ENCODE measurements around the gene AATK. TPM values are rescaled to one million over a fixed set of nuclear protein-coding genes. Genes with fewer than 3 reads are reported as not detected.

The AATK gene
- total and polyA plus RNA-seq, 2 donors (not counting 3 experiments of a cell fraction or from before 2014, with no cell fraction given), result 0.69 to 1.00 TPM

DNA sequence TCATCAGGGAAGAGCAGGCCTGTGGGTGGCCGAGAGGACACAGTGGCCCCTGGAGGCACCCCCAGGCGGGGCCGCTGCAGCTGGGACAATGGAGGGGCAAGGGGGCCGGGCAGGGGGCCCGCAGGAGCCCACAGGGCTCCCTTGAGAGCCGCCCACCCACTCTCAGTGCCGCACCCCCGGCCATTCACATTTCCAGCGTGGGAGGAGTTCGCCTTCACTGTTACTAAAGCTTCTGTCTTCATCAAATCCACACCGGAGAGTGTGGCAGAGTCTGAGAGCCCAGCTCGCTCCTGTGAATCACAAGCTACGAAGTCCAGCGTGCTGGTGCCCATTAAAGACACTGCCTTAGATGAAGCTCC is 21.6 kb downstream of the AATK start:
- no peaks in the 10 kb centered on the region for H3K4me1 ChIP-seq (ENCODE audit: control insufficient read depth, extremely low read depth, insufficient read depth, low read length)
- H3K4me3 ChIP-seq (replicated peaks in 1 of 3; ENCODE audit: insufficient read depth in 1 of 3, low read depth in 1 of 3, low read length in 3 of 3), result no peak overlapping the region
- H3K27ac ChIP-seq (ENCODE audit: insufficient read depth, low read depth, low read length), result no peak overlapping the region
- H3K9me3 ChIP-seq (replicated peaks; ENCODE audit: control insufficient read depth, insufficient read depth, low read length), result no peaks in the 10 kb centered on the region
- DNase-seq (ENCODE audit: low read depth, low spot score) (no peak), FAIRE-seq (no peak)
- intact Hi-C loops (cut with micrococcal nuclease) (no loop called here), dilution Hi-C loops (cut with MboI; ENCODE audit: extremely low pct_ligation_motif_present, low sequenced_read_pairs) (no loop called here)
- CTCF ChIA-PET, result interaction anchor here (1.0 to 7.0 kb wide), 6 partner anchors 9 to 96 kb away, joined by 3 to 91 read pairs (median 8); partner anchors contain the start of genes NDUFAF8 and TEPSIN
- H3K79me2 ChIP-seq (ENCODE audit: control insufficient read depth, insufficient read depth, low read length), result no peaks in the 10 kb centered on the region
- no peak overlapping the region for H3K4me2 ChIP-seq (ENCODE audit: insufficient read depth, low read length)
- no peak overlapping the region for H2AFZ ChIP-seq (ENCODE audit: low read depth, low read length)
- H3K9me1 ChIP-seq (replicated peaks; ENCODE audit: control insufficient read depth, extremely low read depth, insufficient read depth, low read length), result no peaks in the 10 kb centered on the region
- TF ChIP-seq, protein P1, sequence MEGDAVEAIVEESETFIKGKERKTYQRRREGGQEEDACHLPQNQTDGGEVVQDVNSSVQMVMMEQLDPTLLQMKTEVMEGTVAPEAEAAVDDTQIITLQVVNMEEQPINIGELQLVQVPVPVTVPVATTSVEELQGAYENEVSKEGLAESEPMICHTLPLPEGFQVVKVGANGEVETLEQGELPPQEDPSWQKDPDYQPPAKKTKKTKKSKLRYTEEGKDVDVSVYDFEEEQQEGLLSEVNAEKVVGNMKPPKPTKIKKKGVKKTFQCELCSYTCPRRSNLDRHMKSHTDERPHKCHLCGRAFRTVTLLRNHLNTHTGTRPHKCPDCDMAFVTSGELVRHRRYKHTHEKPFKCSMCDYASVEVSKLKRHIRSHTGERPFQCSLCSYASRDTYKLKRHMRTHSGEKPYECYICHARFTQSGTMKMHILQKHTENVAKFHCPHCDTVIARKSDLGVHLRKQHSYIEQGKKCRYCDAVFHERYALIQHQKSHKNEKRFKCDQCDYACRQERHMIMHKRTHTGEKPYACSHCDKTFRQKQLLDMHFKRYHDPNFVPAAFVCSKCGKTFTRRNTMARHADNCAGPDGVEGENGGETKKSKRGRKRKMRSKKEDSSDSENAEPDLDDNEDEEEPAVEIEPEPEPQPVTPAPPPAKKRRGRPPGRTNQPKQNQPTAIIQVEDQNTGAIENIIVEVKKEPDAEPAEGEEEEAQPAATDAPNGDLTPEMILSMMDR (IDR thresholded peaks at IDR 0.05; ENCODE audit: extremely low read depth in 1 of 2, insufficient read depth in 1 of 2, low read depth in 1 of 2, low read length in 2 of 2), result no peak
- TF ChIP-seq POLR2A (IDR thresholded peaks at IDR 0.05; ENCODE audit: low read depth, low read length) (no peak), GATA2 (IDR thresholded peaks at IDR 0.05; ENCODE audit: insufficient read depth, insufficient read length, low read depth, low read length) (no peak), EZH2 (IDR thresholded peaks at IDR 0.05; ENCODE audit: borderline replicate concordance, low read depth, low read length, severe bottlenecking) (no peak), POLR2AphosphoS5 (IDR thresholded peaks at IDR 0.05; ENCODE audit: insufficient read depth, low read depth, low read length) (no peak), FOS (IDR thresholded peaks at IDR 0.05; ENCODE audit: borderline replicate concordance, insufficient read depth, low read length) (no peak), MYC (IDR thresholded peaks at IDR 0.05; ENCODE audit: low read depth, low read length) (no peak), JUN (IDR thresholded peaks at IDR 0.05; ENCODE audit: borderline replicate concordance, insufficient read depth, insufficient read length, low read depth) (no peak)
- TF ChIP-seq, protein P2, sequence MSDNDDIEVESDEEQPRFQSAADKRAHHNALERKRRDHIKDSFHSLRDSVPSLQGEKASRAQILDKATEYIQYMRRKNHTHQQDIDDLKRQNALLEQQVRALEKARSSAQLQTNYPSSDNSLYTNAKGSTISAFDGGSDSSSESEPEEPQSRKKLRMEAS (IDR thresholded peaks at IDR 0.05; ENCODE audit: insufficient read depth, insufficient read length), result no peak
- no peaks in the 10 kb centered on the region for H3K36me3 ChIP-seq (ENCODE audit: control insufficient read depth in 2 of 2, extremely low read depth in 1 of 2, insufficient read depth in 2 of 2, low read length in 2 of 2)
- no peaks in the 10 kb centered on the region for H3K27me3 ChIP-seq (ENCODE audit: control insufficient read depth in 2 of 2, insufficient read depth in 2 of 2, low read length in 2 of 2)
- no peak overlapping the region for H3K9ac ChIP-seq (replicated peaks; ENCODE audit: extremely low read depth, insufficient read depth, low read length)
- no peaks in the 10 kb centered on the region for H4K20me1 ChIP-seq (replicated peaks; ENCODE audit: control insufficient read depth, extremely low read depth, insufficient read depth, low read length)
- POLR2A ChIA-PET, result no interaction called here
- BruUV-seq (replicated peaks), result no TSS peak

All from endothelial cell of umbilical vein (primary cell).